ENCODE data around the gene CWF19L2.
"Not testable (repeated sequence)": the region's sequence is repeated elsewhere in the genome, so short reads cannot be mapped to it uniquely, and the experiment has no call there.

CWF19L2 gene

DNA sequence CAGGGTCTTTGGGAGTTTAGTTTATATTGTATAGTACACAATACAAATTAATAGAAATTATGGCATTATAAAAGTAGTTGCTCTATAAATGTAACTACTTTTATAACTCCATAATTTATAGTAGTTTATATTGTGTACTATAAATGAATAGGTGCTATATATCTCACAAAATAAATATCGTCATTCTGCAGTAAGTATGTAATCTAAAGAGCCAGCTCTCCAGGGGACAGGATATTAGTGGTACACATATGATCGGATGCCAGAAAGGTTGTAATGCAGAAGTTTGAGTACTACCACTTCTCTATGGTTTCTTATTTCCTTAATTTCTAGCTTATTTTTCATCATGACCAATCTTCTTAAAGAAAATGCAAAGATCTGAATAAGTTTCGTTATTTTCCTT lies 20.2 kb upstream of the CWF19L2 start:
- no peak overlapping the region for H3K4me3 ChIP-seq (ENCODE audit: low read length)
- H3K27me3 ChIP-seq (replicated peaks; ENCODE audit: control insufficient read depth, insufficient read depth, low read length): peaks cover 10% of the 10 kb centered on the region
- no peaks in the 10 kb centered on the region for H3K36me3 ChIP-seq (ENCODE audit: control insufficient read depth, insufficient read depth, low read length, severe bottlenecking)
- no peak for DNase-seq (ENCODE audit: low read depth)
- H3K9ac ChIP-seq (ENCODE audit: low read length): no peak overlapping the region
- no peaks in the 10 kb centered on the region for H3K4me1 ChIP-seq (ENCODE audit: control insufficient read depth, insufficient read depth, low read length)
- H3K9me3 ChIP-seq (ENCODE audit: control insufficient read depth, low read length): no peaks in the 10 kb centered on the region

DNA sequence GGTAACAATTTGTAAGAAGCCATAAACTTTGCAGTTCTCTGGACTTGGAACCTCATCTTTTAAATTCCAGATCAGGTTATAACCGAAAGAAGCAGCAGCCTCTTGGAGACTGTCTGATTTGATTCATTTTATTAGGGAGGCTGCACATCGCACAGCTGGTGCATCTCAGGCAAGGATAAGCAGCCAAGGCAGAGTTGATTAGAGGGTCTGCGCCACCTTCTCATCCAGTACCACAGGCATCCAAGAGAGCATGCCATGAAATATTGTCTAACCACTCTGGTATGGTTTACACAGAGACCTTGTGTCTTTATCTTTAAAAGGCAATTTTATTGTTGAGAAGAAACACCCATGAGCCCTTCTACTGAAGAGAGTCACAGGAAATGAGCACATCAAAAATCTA lies 16.2 kb upstream of the CWF19L2 start:
- no peak overlapping the region for H3K9ac ChIP-seq (ENCODE audit: low read length)
- peaks cover 10% of the 10 kb centered on the region for H3K27me3 ChIP-seq (replicated peaks; ENCODE audit: control insufficient read depth, insufficient read depth, low read length)
- no peaks in the 10 kb centered on the region for H3K9me3 ChIP-seq (ENCODE audit: control insufficient read depth, low read length)
- no peak for DNase-seq (ENCODE audit: low read depth)
- H3K4me3 ChIP-seq (ENCODE audit: low read length): no peak overlapping the region
- H3K4me1 ChIP-seq (ENCODE audit: control insufficient read depth, insufficient read depth, low read length): no peaks in the 10 kb centered on the region
- no peaks in the 10 kb centered on the region for H3K36me3 ChIP-seq (ENCODE audit: control insufficient read depth, insufficient read depth, low read length, severe bottlenecking)

DNA sequence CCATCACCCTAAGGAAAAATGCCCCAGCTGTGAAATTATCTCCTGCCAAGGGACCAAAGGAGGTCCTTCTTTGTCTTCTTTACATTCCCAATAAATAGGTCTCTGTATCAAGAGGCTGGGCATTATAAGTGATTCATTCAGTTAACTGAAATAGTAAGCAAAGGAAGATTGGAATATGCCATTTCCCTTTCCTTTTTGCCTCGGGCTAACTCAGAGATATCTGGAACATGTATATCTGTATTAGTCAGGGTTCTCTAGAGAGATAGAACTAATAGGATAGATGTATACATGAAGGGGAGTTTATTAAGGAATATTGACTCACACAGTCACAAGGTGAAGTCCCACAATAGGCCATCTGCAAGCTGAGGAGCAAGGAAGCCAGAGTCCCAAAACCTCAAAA lies 15.3 kb upstream of the CWF19L2 start:
- H3K9me3 ChIP-seq (ENCODE audit: control insufficient read depth, low read length): no peaks in the 10 kb centered on the region
- no peak overlapping the region for H3K4me3 ChIP-seq (ENCODE audit: low read length)
- no peak for DNase-seq (ENCODE audit: low read depth)
- H3K36me3 ChIP-seq (ENCODE audit: control insufficient read depth, insufficient read depth, low read length, severe bottlenecking): no peaks in the 10 kb centered on the region
- no peaks in the 10 kb centered on the region for H3K4me1 ChIP-seq (ENCODE audit: control insufficient read depth, insufficient read depth, low read length)
- peaks cover 10% of the 10 kb centered on the region for H3K27me3 ChIP-seq (replicated peaks; ENCODE audit: control insufficient read depth, insufficient read depth, low read length)
- no peak overlapping the region for H3K9ac ChIP-seq (ENCODE audit: low read length)

DNA sequence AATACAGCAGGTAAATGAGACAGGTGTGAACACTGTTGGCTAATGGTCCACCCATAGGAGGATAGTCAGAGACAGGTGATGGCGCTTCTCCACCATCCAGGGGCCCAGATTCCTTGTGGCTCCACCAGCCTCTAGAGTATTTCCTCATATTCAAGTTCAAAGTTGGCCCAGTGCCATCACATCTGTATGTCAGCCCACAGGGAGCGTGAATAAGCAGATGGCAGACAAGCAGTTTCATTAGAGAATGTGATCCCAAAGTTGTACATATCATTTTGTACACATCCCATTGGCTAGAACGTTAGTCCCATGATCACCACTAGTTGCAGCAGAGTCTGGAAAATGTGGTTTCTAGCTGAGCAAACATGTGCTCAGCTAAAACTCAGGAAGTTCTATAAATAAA lies 11.0 kb upstream of the CWF19L2 start:
- DNase-seq (ENCODE audit: low read depth): no peak
- Histone ChIP-seq H3K9me3 (ENCODE audit: control insufficient read depth, low read length) (peaks cover 2% of the 10 kb centered on the region), H3K27me3 (replicated peaks; ENCODE audit: control insufficient read depth, insufficient read depth, low read length) (no peaks in the 10 kb centered on the region), H3K4me3 (ENCODE audit: low read length) (no peak overlapping the region), H3K4me1 (ENCODE audit: control insufficient read depth, insufficient read depth, low read length) (no peaks in the 10 kb centered on the region), H3K36me3 (ENCODE audit: control insufficient read depth, insufficient read depth, low read length, severe bottlenecking) (no peaks in the 10 kb centered on the region), H3K9ac (ENCODE audit: low read length) (no peak overlapping the region)

DNA sequence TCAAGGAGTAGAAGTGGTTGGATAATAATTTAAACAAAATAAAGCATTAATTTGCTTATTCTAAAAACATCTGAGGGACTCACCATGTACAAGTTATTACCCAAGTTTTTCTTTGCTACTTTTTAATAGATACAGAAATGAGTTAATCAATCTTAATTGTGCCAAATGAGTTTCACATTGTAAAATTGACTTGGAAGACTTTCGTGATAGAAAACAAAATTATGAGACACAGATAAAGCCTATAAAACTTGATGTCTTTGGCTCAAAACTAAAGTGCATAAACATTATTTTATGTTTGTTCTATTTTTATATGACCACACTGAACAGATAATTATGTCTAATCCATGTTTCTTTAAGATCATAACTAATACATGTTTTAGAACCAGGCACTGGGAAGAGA lies 10.1 kb upstream of the CWF19L2 start:
- Histone ChIP-seq H3K4me1 (ENCODE audit: control insufficient read depth, insufficient read depth, low read length) (no peaks in the 10 kb centered on the region), H3K9ac (ENCODE audit: low read length) (no peak overlapping the region), H3K27me3 (replicated peaks; ENCODE audit: control insufficient read depth, insufficient read depth, low read length) (no peaks in the 10 kb centered on the region), H3K36me3 (ENCODE audit: control insufficient read depth, insufficient read depth, low read length, severe bottlenecking) (no peaks in the 10 kb centered on the region), H3K4me3 (ENCODE audit: low read length) (no peak overlapping the region), H3K9me3 (ENCODE audit: control insufficient read depth, low read length) (peaks cover 3% of the 10 kb centered on the region)
- DNase-seq (ENCODE audit: low read depth): no peak

DNA sequence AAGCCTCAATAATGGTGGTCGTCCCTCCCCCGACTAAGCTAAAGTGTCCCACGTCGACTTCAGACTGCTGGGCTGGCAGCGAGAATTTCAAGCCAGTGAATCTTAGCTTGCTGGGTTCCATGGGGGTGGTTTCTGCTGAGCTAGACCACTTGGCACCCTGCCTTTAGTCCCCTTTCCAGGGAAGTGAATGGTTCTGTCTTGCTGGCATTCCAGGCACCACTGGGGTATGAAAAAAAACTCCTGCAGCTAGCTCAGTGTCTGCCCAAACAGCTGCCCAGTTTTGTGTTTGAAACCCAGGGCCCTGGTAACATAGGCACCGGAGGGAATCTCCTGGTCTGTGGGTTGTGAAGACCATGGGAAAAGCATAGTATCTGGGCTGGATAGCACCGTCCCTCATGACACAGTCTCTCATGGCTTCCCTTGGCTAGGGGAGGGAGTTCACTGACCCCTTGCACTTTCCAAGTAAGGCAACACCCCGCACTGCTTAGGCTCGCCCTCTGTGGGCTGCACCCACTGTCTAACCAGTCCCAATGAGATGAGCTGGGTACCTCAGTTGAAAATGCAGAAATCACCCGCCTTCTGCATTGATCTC lies 8.7 kb upstream of the CWF19L2 start:
- not testable (repeated sequence) for H3K27me3 ChIP-seq (replicated peaks; ENCODE audit: control insufficient read depth, insufficient read depth, low read length); H3K4me1 ChIP-seq (ENCODE audit: control insufficient read depth, insufficient read depth, low read length); H3K4me3 ChIP-seq (ENCODE audit: low read length); H3K36me3 ChIP-seq (ENCODE audit: control insufficient read depth, insufficient read depth, low read length, severe bottlenecking); DNase-seq (ENCODE audit: low read depth); H3K9ac ChIP-seq (ENCODE audit: low read length); H3K9me3 ChIP-seq (ENCODE audit: control insufficient read depth, low read length)

DNA sequence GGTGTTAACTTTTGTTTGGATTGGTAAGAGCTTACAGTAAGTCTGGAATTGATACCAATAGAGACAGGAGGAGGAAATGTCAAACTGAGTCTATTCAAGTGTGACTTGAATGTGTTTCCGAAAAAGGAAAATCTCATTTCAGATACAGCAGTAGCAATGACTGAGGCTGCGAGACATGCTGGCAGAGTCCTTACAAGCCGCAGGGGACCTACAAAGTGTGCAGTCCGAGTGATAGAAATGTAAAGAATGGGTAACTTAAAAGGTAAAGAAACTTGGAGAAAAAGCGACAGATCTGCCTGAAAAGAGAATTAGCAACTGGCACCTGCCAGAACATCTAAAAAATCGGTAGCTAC lies 444 bp downstream of the CWF19L2 start:
- Histone ChIP-seq H3K4me3 (ENCODE audit: low read length) (peak overlapping the region; percentile 98), H3K9me3 (ENCODE audit: control insufficient read depth, low read length) (no peaks in the 10 kb centered on the region), H3K4me1 (ENCODE audit: control insufficient read depth, insufficient read depth, low read length) (peaks cover 14% of the 10 kb centered on the region), H3K27me3 (replicated peaks; ENCODE audit: control insufficient read depth, insufficient read depth, low read length) (no peaks in the 10 kb centered on the region), H3K36me3 (ENCODE audit: control insufficient read depth, insufficient read depth, low read length, severe bottlenecking) (peaks cover 21% of the 10 kb centered on the region), H3K9ac (ENCODE audit: low read length) (peak overlapping the region; percentile 90)
- peak; percentile 32 for DNase-seq (ENCODE audit: low read depth)

DNA sequence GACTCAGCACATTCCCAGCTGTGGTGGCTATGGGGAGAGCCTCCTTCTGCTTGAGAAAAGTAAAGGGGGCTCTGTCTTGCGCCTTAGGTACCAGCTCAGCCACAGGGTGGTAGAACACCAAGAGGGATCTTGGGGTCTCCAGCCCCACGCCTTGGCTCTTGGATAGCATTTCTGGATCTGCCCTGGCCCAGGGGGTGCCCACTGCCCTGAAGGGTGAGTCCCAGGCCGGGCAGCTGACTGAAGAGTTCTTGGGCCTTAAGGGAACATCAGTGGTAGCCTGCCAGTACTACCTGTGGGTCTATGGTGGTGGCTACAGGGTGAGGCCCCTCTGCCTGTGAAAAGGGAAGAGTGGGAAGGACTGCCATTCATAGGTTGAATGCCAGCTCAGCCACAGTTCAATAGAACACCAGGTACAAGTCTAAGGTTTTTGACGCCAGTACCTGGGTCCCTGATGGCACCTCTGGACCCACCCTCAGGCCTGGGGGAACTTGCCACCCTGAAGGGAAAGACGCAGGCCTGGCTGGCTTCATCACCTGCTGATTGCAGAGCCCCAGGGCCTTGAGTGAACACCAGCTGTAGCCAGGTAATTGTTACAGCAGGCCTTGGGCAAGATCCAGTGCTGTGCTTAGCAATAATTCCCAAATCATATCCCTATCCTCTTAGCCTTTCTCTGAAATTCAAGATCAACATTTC lies 3.9 kb downstream of the CWF19L2 start:
- DNase-seq (ENCODE audit: low read depth): no peak
- H3K27me3 ChIP-seq (replicated peaks; ENCODE audit: control insufficient read depth, insufficient read depth, low read length): no peaks in the 10 kb centered on the region
- peaks cover 33% of the 10 kb centered on the region for H3K36me3 ChIP-seq (ENCODE audit: control insufficient read depth, insufficient read depth, low read length, severe bottlenecking)
- no peak overlapping the region for H3K4me3 ChIP-seq (ENCODE audit: low read length)
- no peak overlapping the region for H3K9ac ChIP-seq (ENCODE audit: low read length)
- no peaks in the 10 kb centered on the region for H3K9me3 ChIP-seq (ENCODE audit: control insufficient read depth, low read length)
- peaks cover 14% of the 10 kb centered on the region for H3K4me1 ChIP-seq (ENCODE audit: control insufficient read depth, insufficient read depth, low read length)

DNA sequence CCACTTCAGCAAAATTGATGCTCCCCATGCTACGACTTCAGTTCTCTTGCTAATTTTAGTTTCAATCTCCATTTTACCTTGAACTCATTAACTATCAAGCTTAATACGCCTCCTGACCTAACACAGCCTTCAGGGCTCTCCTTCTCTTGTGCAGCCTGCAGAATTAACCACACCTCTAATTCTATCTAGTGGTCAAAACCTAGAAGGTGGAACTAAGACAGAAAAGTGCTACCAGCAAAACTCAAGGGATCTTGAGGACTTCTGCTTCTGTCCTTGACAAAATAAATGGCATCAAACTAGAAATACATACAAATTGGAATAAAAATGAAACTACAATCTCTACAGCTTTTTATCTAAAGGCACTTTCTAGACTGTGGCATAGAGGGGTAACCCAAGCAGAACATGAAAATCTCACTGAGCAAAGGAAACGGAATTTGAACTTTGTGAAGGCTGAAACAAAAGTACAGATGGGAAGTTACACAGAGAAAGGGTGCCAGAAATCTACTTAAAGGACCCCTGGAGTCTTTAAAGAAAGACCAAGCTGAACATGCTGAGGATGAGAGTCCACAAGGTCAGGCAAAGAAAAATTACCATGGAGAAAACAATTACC lies 10.7 kb downstream of the CWF19L2 start:
- Histone ChIP-seq H3K9me3 (ENCODE audit: control insufficient read depth, low read length) (no peaks in the 10 kb centered on the region), H3K4me3 (ENCODE audit: low read length) (no peak overlapping the region), H3K4me1 (ENCODE audit: control insufficient read depth, insufficient read depth, low read length) (no peaks in the 10 kb centered on the region), H3K36me3 (ENCODE audit: control insufficient read depth, insufficient read depth, low read length, severe bottlenecking) (peaks cover 39% of the 10 kb centered on the region), H3K27me3 (replicated peaks; ENCODE audit: control insufficient read depth, insufficient read depth, low read length) (no peaks in the 10 kb centered on the region), H3K9ac (ENCODE audit: low read length) (no peak overlapping the region)
- no peak for DNase-seq (ENCODE audit: low read depth)

DNA sequence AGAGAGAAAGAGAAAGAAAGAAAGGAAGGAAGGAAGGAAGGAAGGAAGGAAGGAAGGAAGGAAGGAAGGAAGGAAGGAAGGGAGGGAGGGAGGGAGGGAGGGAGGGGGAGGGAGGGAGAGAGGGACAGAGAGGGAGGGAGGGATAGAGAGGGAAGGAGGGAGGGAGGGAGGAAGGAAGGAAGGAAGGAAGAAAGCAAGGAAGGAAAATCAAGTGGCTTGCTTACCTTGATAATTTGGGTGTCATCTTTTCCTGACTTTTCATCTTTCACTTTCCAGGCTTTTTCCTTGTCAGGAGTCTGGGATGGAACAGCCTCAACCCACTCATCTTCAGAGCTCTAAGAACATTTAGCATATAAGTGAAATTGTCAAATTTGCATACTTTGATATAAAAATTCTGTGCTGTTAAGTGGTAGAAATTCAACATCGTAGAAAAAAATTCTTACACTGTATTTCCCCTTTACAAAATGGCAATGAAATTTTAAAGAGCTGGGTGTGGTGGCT lies 14.9 kb downstream of the CWF19L2 start:
- no peaks in the 10 kb centered on the region for H3K9me3 ChIP-seq (ENCODE audit: control insufficient read depth, low read length)
- no peak overlapping the region for H3K4me3 ChIP-seq (ENCODE audit: low read length)
- H3K4me1 ChIP-seq (ENCODE audit: control insufficient read depth, insufficient read depth, low read length): no peaks in the 10 kb centered on the region
- no peak for DNase-seq (ENCODE audit: low read depth)
- H3K36me3 ChIP-seq (ENCODE audit: control insufficient read depth, insufficient read depth, low read length, severe bottlenecking): peaks cover 64% of the 10 kb centered on the region
- no peak overlapping the region for H3K9ac ChIP-seq (ENCODE audit: low read length)
- no peaks in the 10 kb centered on the region for H3K27me3 ChIP-seq (replicated peaks; ENCODE audit: control insufficient read depth, insufficient read depth, low read length)

DNA sequence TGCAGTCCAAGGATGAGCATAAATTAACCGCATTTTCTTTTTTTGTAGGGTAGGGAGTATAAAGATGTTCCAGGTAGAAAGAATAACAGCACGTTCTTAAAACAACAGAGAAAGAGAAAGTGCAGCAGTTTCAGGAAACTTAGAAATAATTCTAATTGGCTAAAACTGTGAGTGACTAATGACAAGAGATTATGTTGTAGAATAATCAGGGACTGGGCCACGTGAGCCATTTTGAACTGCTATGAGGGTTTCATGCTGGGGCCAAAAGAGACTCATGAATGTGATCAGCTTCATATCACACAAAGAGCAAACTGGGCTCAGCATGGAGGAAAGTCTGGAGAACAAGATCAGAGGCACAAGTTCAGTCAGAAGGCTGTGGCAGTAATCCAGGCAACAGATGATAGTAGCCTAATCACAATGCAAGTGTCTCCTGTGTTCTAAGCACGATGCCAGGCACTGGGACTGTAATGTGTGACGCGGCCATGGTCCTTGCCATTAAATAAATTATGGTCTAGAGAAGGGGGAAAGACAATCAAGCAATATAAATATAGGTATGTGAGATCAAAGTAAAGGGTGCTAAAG lies 17.9 kb downstream of the CWF19L2 start:
- no peaks in the 10 kb centered on the region for H3K27me3 ChIP-seq (replicated peaks; ENCODE audit: control insufficient read depth, insufficient read depth, low read length)
- H3K9me3 ChIP-seq (ENCODE audit: control insufficient read depth, low read length): no peaks in the 10 kb centered on the region
- peaks cover 46% of the 10 kb centered on the region for H3K36me3 ChIP-seq (ENCODE audit: control insufficient read depth, insufficient read depth, low read length, severe bottlenecking)
- DNase-seq (ENCODE audit: low read depth): no peak
- H3K9ac ChIP-seq (ENCODE audit: low read length): no peak overlapping the region
- no peak overlapping the region for H3K4me3 ChIP-seq (ENCODE audit: low read length)
- no peaks in the 10 kb centered on the region for H3K4me1 ChIP-seq (ENCODE audit: control insufficient read depth, insufficient read depth, low read length)
